Measurements from ENCODE around the gene PTMA.

PTMA gene

DNA sequence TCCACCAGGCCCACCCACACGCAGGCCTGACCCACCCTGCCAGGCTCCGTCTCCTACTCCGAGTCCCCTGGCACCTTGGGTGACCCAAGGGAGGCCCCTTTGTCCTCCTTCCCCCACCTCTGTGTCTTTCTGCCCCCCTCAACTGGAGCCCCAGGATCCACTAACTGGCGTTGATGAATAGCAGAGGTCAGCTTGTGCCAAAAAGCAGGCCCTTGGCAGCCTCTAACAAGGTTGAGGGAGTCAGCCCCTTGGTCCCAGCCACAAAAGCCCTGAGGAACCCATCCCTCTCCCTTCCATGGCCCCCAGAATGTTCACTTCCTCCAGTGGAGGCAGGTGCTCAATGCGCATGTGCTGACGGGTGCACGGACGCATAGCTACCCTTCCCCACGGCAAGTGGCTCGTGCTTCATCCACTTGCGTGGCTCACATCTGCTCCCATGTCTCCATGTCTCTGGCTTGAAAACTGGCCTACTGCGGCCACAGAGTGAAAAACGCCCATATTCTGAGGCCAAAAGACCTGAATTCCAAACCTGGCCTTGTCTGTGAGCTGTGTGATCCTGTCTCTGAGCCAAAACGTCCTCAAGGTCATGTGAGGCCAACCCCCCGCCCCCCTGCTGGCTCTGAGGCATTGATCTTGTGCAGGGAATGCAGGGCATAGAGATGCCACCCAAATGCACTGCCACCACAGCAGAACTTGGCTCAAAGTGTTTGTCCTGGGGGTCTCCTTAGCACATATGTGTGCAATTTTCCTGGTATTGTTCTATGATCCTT is 19.0 kb upstream of the PTMA start:
- Histone ChIP-seq H4K8ac (ENCODE audit: low read depth, low read length) (no peak overlapping the region), H3K4me2 (ENCODE audit: low read length) (no peak overlapping the region), H4K91ac (ENCODE audit: low read depth, low read length) (no peak overlapping the region), H3K36me3 (ENCODE audit: control insufficient read depth in 1 of 2, insufficient read depth in 2 of 2, low read length in 2 of 2) (no peaks in the 10 kb centered on the region), H3K27me3 (ENCODE audit: insufficient read depth, low read length) (no peaks in the 10 kb centered on the region), H3K27ac (ENCODE audit: low read depth, low read length) (no peak overlapping the region), H2BK5ac (ENCODE audit: low read depth, low read length, poor library complexity) (no peak overlapping the region), H3K4me1 (ENCODE audit: control insufficient read depth in 1 of 2, insufficient read depth in 2 of 2, low read length in 2 of 2) (peaks cover 3 to 5% of the 10 kb centered on the region in 2 experiments), H4K12ac (ENCODE audit: low read depth, low read length) (no peak overlapping the region), H3K18ac (ENCODE audit: low read length) (no peak overlapping the region), H3K9ac (ENCODE audit: low read length) (no peak overlapping the region), H3K14ac (ENCODE audit: low read length) (no peak overlapping the region), H2BK12ac (ENCODE audit: low read length) (no peak overlapping the region), H3K9me3 (ENCODE audit: insufficient read depth, low read depth, low read length) (no peaks in the 10 kb centered on the region), H3K79me1 (ENCODE audit: low read length) (peaks cover 3% of the 10 kb centered on the region), H3K79me2 (ENCODE audit: control insufficient read depth, insufficient read depth, low read length, poor library complexity) (no peaks in the 10 kb centered on the region), H3K4me3 (ENCODE audit: low read depth, low read length) (no peak overlapping the region), H3K4ac (ENCODE audit: low read depth, low read length) (no peak overlapping the region), H2BK120ac (ENCODE audit: insufficient read depth, low read length, poor library complexity) (no peak overlapping the region), H3K23ac (ENCODE audit: low read length) (no peak overlapping the region), H2AK5ac (ENCODE audit: low read length) (no peak overlapping the region), H2AFZ (ENCODE audit: insufficient read depth, low read length, poor library complexity) (no peak overlapping the region)
- no peak for DNase-seq
- WGBS (ENCODE audit: extremely low coverage, insufficient coverage, insufficient read length), result no CpG with 5 or more reads among the region's 15 CpGs

DNA sequence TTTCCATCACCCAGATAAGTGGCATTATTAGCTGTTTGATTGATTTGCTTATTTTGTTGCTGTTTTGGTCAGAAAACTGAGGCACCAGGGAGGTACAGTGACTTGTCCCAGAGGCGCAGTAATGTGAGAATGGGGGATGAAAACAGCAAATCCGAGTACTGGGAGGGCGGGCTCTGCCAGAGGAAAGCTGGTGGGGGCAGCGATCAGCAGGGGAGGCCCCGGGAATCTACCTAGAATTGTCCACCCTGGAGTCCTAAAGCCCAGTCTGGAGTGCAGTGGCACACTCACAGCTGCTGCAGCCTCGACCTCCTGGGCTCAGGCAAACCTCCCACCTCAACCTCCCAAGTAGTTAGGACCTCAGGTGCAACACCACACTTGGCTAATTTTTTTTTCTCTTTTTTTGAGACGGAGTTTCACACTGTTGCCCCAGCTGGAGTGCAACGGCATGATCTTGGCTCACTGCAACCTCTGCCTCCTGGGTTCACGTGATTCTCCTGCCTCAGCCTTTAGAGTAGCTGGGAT is 17.0 kb upstream of the PTMA start:
- no peak overlapping the region for H3K18ac ChIP-seq (ENCODE audit: low read length)

DNA sequence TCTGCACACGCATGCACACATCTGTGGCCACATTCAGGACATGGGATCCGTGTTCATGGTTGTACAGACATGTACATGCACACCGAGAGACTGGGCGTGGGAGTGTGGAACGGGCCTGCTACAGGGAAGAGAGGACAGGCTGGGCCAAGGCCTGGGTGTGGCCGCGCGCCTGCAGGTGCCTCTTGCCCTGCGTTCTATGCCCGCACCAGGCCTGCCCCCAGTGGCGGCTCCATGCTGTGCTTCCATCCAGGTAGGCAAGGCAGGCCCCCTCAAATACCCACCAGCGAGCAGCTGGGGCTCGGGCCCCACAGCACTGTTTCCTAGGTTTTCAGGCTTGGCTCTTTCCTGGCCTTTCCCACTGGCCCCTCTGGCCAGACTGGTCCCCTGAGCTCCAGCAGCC is 15.5 kb upstream of the PTMA start:
- no peak overlapping the region for H3K23ac ChIP-seq (ENCODE audit: low read length)
- H2AK5ac ChIP-seq (ENCODE audit: low read length), result no peak overlapping the region
- no peak overlapping the region for H2BK5ac ChIP-seq (ENCODE audit: low read depth, low read length, poor library complexity)
- H3K4ac ChIP-seq (ENCODE audit: low read depth, low read length), result no peak overlapping the region
- no peak overlapping the region for H3K4me2 ChIP-seq (ENCODE audit: low read length)
- DNase-seq, result no peak
- no peak overlapping the region for H4K91ac ChIP-seq (ENCODE audit: low read depth, low read length)
- H3K4me1 ChIP-seq (ENCODE audit: control insufficient read depth in 1 of 2, insufficient read depth in 2 of 2, low read length in 2 of 2), result peaks cover 0 to 2% of the 10 kb centered on the region in 2 experiments
- no peaks in the 10 kb centered on the region for H3K79me2 ChIP-seq (ENCODE audit: control insufficient read depth, insufficient read depth, low read length, poor library complexity)
- no peak overlapping the region for H4K8ac ChIP-seq (ENCODE audit: low read depth, low read length)
- H3K4me3 ChIP-seq (ENCODE audit: low read depth, low read length), result no peak overlapping the region
- no CpG with 5 or more reads among the region's 13 CpGs for WGBS (ENCODE audit: extremely low coverage, insufficient coverage, insufficient read length)
- no peak overlapping the region for H3K18ac ChIP-seq (ENCODE audit: low read length)
- H3K36me3 ChIP-seq (ENCODE audit: control insufficient read depth in 1 of 2, insufficient read depth in 2 of 2, low read length in 2 of 2), result no peaks in the 10 kb centered on the region
- no peaks in the 10 kb centered on the region for H3K27me3 ChIP-seq (ENCODE audit: insufficient read depth, low read length)
- H2BK12ac ChIP-seq (ENCODE audit: low read length), result no peak overlapping the region
- H3K14ac ChIP-seq (ENCODE audit: low read length), result no peak overlapping the region
- no peaks in the 10 kb centered on the region for H3K79me1 ChIP-seq (ENCODE audit: low read length)
- H3K9me3 ChIP-seq (ENCODE audit: insufficient read depth, low read depth, low read length), result no peaks in the 10 kb centered on the region
- no peak overlapping the region for H2AFZ ChIP-seq (ENCODE audit: insufficient read depth, low read length, poor library complexity)
- no peak overlapping the region for H2BK120ac ChIP-seq (ENCODE audit: insufficient read depth, low read length, poor library complexity)
- no peak overlapping the region for H3K27ac ChIP-seq (ENCODE audit: low read depth, low read length)
- H3K9ac ChIP-seq (ENCODE audit: low read length), result no peak overlapping the region
- peak overlapping the region; percentile 5 for H4K12ac ChIP-seq (ENCODE audit: low read depth, low read length)

More for the DNA sequence above, 17.0 kb upstream of the PTMA start:
- H3K4me3 ChIP-seq (ENCODE audit: low read depth, low read length), result no peak overlapping the region
- H3K27me3 ChIP-seq (ENCODE audit: insufficient read depth, low read length), result no peaks in the 10 kb centered on the region
- no peak overlapping the region for H3K4me2 ChIP-seq (ENCODE audit: low read length)
- no peak overlapping the region for H4K12ac ChIP-seq (ENCODE audit: low read depth, low read length)
- H3K4me1 ChIP-seq (ENCODE audit: control insufficient read depth in 1 of 2, insufficient read depth in 2 of 2, low read length in 2 of 2), result peaks cover 5% of the 10 kb centered on the region in 2 experiments
- H3K27ac ChIP-seq (ENCODE audit: low read depth, low read length), result no peak overlapping the region
- no peak overlapping the region for H2BK5ac ChIP-seq (ENCODE audit: low read depth, low read length, poor library complexity)
- no peaks in the 10 kb centered on the region for H3K79me2 ChIP-seq (ENCODE audit: control insufficient read depth, insufficient read depth, low read length, poor library complexity)
- no peak overlapping the region for H3K9ac ChIP-seq (ENCODE audit: low read length)
- H3K79me1 ChIP-seq (ENCODE audit: low read length), result peaks cover 3% of the 10 kb centered on the region
- H3K36me3 ChIP-seq (ENCODE audit: control insufficient read depth in 1 of 2, insufficient read depth in 2 of 2, low read length in 2 of 2), result no peaks in the 10 kb centered on the region
- no peak overlapping the region for H2BK12ac ChIP-seq (ENCODE audit: low read length)
- H2BK120ac ChIP-seq (ENCODE audit: insufficient read depth, low read length, poor library complexity), result no peak overlapping the region
- H3K23ac ChIP-seq (ENCODE audit: low read length), result no peak overlapping the region
- no peak for DNase-seq
- H3K14ac ChIP-seq (ENCODE audit: low read length), result no peak overlapping the region
- H3K9me3 ChIP-seq (ENCODE audit: insufficient read depth, low read depth, low read length), result no peaks in the 10 kb centered on the region
- no peak overlapping the region for H3K4ac ChIP-seq (ENCODE audit: low read depth, low read length)
- WGBS (ENCODE audit: extremely low coverage, insufficient coverage, insufficient read length), result no CpG with 5 or more reads among the region's 9 CpGs
- no peak overlapping the region for H2AFZ ChIP-seq (ENCODE audit: insufficient read depth, low read length, poor library complexity)
- no peak overlapping the region for H4K8ac ChIP-seq (ENCODE audit: low read depth, low read length)
- H4K91ac ChIP-seq (ENCODE audit: low read depth, low read length), result no peak overlapping the region
- H2AK5ac ChIP-seq (ENCODE audit: low read length), result no peak overlapping the region

GRCh38 chr2:231693956-231694355 is 14.4 kb upstream of the PTMA start:
- Histone ChIP-seq H2BK12ac (ENCODE audit: low read length) (no peak overlapping the region), H2AFZ (ENCODE audit: insufficient read depth, low read length, poor library complexity) (no peak overlapping the region), H2BK5ac (ENCODE audit: low read depth, low read length, poor library complexity) (no peak overlapping the region), H3K4me3 (ENCODE audit: low read depth, low read length) (no peak overlapping the region), H3K18ac (ENCODE audit: low read length) (no peak overlapping the region), H3K9me3 (ENCODE audit: insufficient read depth, low read depth, low read length) (no peaks in the 10 kb centered on the region), H3K4me2 (ENCODE audit: low read length) (no peak overlapping the region), H4K12ac (ENCODE audit: low read depth, low read length) (no peak overlapping the region), H3K79me1 (ENCODE audit: low read length) (no peaks in the 10 kb centered on the region), H3K79me2 (ENCODE audit: control insufficient read depth, insufficient read depth, low read length, poor library complexity) (no peaks in the 10 kb centered on the region), H4K91ac (ENCODE audit: low read depth, low read length) (no peak overlapping the region), H3K27me3 (ENCODE audit: insufficient read depth, low read length) (no peaks in the 10 kb centered on the region), H3K4ac (ENCODE audit: low read depth, low read length) (no peak overlapping the region), H3K23ac (ENCODE audit: low read length) (no peak overlapping the region), H2BK120ac (ENCODE audit: insufficient read depth, low read length, poor library complexity) (no peak overlapping the region), H4K8ac (ENCODE audit: low read depth, low read length) (no peak overlapping the region), H2AK5ac (ENCODE audit: low read length) (no peak overlapping the region), H3K27ac (ENCODE audit: low read depth, low read length) (no peak overlapping the region), H3K9ac (ENCODE audit: low read length) (no peak overlapping the region), H3K14ac (ENCODE audit: low read length) (no peak overlapping the region), H3K4me1 (ENCODE audit: control insufficient read depth in 1 of 2, insufficient read depth in 2 of 2, low read length in 2 of 2) (peaks cover 0 to 2% of the 10 kb centered on the region in 2 experiments), H3K36me3 (ENCODE audit: control insufficient read depth in 1 of 2, insufficient read depth in 2 of 2, low read length in 2 of 2) (no peaks in the 10 kb centered on the region)
- DNase-seq, result peak; percentile 35 to 62
- WGBS (ENCODE audit: extremely low coverage, insufficient coverage, insufficient read length), result no CpG with 5 or more reads among the region's 7 CpGs
